Large intestine (tissue), 3 donors: Measurements from ENCODE around the gene IRF7. TPM values are rescaled to one million over a fixed set of nuclear protein-coding genes. Genes with fewer than 3 reads are reported as not detected.
"Not testable (repeated sequence)": the region's sequence is repeated elsewhere in the genome, so short reads cannot be mapped to it uniquely, and the experiment has no call there.

Experiments used
- DNase-seq, 2 donors: peaks; one replicate each; pipeline versions ENCODE4 v3.0.0 to v3.0.0-alpha.2; 2013
- H3K27ac ChIP-seq: one replicate; pipeline ENCODE4 v1.5.1; 2013; ENCODE audit warnings: low read length
- H3K27me3 ChIP-seq: 2 replicates; pipeline ENCODE4 v1.6.1; 2013; ENCODE audit warnings: low read length; ENCODE audit not compliant: control insufficient read depth, insufficient read depth
- H3K36me3 ChIP-seq: 2 replicates; pipeline ENCODE4 v1.6.1; 2013; ENCODE audit warnings: low read length; ENCODE audit not compliant: control insufficient read depth, insufficient read depth
- H3K4me1 ChIP-seq: one replicate; pipeline ENCODE4 v1.6.1; 2013; ENCODE audit warnings: low read length; ENCODE audit not compliant: control insufficient read depth, insufficient read depth
- H3K4me3 ChIP-seq: one replicate; pipeline ENCODE4 v1.5.1; 2013; ENCODE audit warnings: low read length
- H3K9me3 ChIP-seq: one replicate; pipeline ENCODE4 v1.6.1; 2013; ENCODE audit warnings: mild to moderate bottlenecking, low read depth, low read length, moderate library complexity; ENCODE audit not compliant: control insufficient read depth
- whole genome bisulfite sequencing: methylation state at CpG from one replicate; pipeline ENCODE4 v1.1.5; 2013; ENCODE audit warnings: low lambda C conversion rate; ENCODE audit not compliant: insufficient coverage; 5-methylcytosine and 5-hydroxymethylcytosine counted together
- polyA plus RNA-seq: library from polyadenylated mRNA; unstranded; fragments of 120-200 nt; gene quantifications from one replicate; pipeline ENCODE4 v1.2.1, GENCODE V29; 2013

Gene IRF7
- polyA plus RNA-seq, 1 donor: 16.7 TPM

GRCh38 chr11:579830-580601 lies 35.7 kb downstream of the IRF7 start:
- peak overlapping the region; percentile 98 for H3K27ac ChIP-seq

GRCh38 chr11:578276-579035 lies 37.3 kb downstream of the IRF7 start:
- DNase-seq: peak; percentile 45 to 62
- Histone ChIP-seq H3K4me1 (peaks cover 49% of the 10 kb centered on the region), H3K27me3 (peaks cover 15% of the 10 kb centered on the region), H3K9me3 (no peaks in the 10 kb centered on the region), H3K4me3 (peak overlapping the region; percentile 99), H3K36me3 (peaks cover 21% of the 10 kb centered on the region), H3K27ac (peak overlapping the region; percentile 98)
- WGBS: no CpG with 5 or more reads among the region's 21 CpGs

More at GRCh38 chr11:579830-580601, 35.7 kb downstream of the IRF7 start:
- peak; percentile 88 to 95 for DNase-seq
- no CpG with 5 or more reads among the region's 20 CpGs for WGBS
- Histone ChIP-seq H3K27me3 (peaks cover 5% of the 10 kb centered on the region), H3K36me3 (peaks cover 30% of the 10 kb centered on the region), H3K4me3 (no peak overlapping the region), H3K4me1 (peaks cover 38% of the 10 kb centered on the region), H3K9me3 (no peaks in the 10 kb centered on the region)

GRCh38 chr11:577611-577894 lies 38.2 kb downstream of the IRF7 start:
- Histone ChIP-seq H3K27ac (peak overlapping the region; percentile 98), H3K27me3 (peaks cover 20% of the 10 kb centered on the region), H3K9me3 (no peaks in the 10 kb centered on the region), H3K4me1 (peaks cover 54% of the 10 kb centered on the region), H3K36me3 (peaks cover 13% of the 10 kb centered on the region), H3K4me3 (peak overlapping the region; percentile 99)
- no peak for DNase-seq
- WGBS: no CpG with 5 or more reads among the region's 6 CpGs

- peaks cover 9% of the 10 kb centered on the region for H3K36me3 ChIP-seq
- H3K9me3 ChIP-seq: no peaks in the 10 kb centered on the region
- WGBS: 0% methylated on average over 3 of the region's 48 CpGs
- H3K27ac ChIP-seq: peak overlapping the region; percentile 98
- peaks cover 20% of the 10 kb centered on the region for H3K27me3 ChIP-seq
- H3K4me1 ChIP-seq: peaks cover 54% of the 10 kb centered on the region
- peak in 1 of 2 donors; percentile 58 for DNase-seq
- peak overlapping the region; percentile 99 for H3K4me3 ChIP-seq
These were observed 38.7 kb downstream of the IRF7 start for GRCh38 chr11:576811-577610.

GRCh38 chr11:575996-576768 lies 39.6 kb downstream of the IRF7 start, which contains the start of gene PHRF1:
Gene PHRF1 (plus strand): TSS chr11:576470. CDS start chr11:581513, 5,043 bp downstream.
- peak; percentile 94 to 96 for DNase-seq
- H3K36me3 ChIP-seq: peaks cover 1% of the 10 kb centered on the region
- H3K4me1 ChIP-seq: peaks cover 48% of the 10 kb centered on the region
- H3K4me3 ChIP-seq: peak within 1 kb of the TSS; percentile 99
- peak within 1 kb of the TSS; percentile 98 for H3K27ac ChIP-seq
- no peaks in the 10 kb centered on the region for H3K9me3 ChIP-seq
- no CpG with 5 or more reads among the region's 99 CpGs for WGBS
- peaks cover 22% of the 10 kb centered on the region for H3K27me3 ChIP-seq

- Histone ChIP-seq H3K27me3 (peaks cover 24% of the 10 kb centered on the region), H3K4me3 (peak overlapping the region; percentile 41), H3K4me1 (peaks cover 43% of the 10 kb centered on the region), H3K36me3 (no peaks in the 10 kb centered on the region), H3K9me3 (no peaks in the 10 kb centered on the region), H3K27ac (no peak overlapping the region)
- no CpG with 5 or more reads among the region's 81 CpGs for WGBS
- DNase-seq: peak; percentile 59 to 72
These were observed 40.3 kb downstream of the IRF7 start for GRCh38 chr11:575313-575995.

- Histone ChIP-seq H3K4me3 (peak overlapping the region; percentile 41), H3K9me3 (no peaks in the 10 kb centered on the region), H3K4me1 (peaks cover 38% of the 10 kb centered on the region), H3K27ac (no peak overlapping the region), H3K27me3 (peaks cover 25% of the 10 kb centered on the region), H3K36me3 (no peaks in the 10 kb centered on the region)
- DNase-seq: peak in 1 of 2 donors; percentile 35
- no CpG with 5 or more reads among the region's 25 CpGs for WGBS
These were observed 41.0 kb downstream of the IRF7 start for GRCh38 chr11:574632-575312.

- H3K27ac ChIP-seq, H3K36me3 ChIP-seq, H3K4me3 ChIP-seq, H3K9me3 ChIP-seq: not testable (repeated sequence)
- Histone ChIP-seq H3K4me1 (peaks cover 37% of the 10 kb centered on the region), H3K27me3 (peaks cover 31% of the 10 kb centered on the region)
- WGBS: 0% methylated on average over 1 of the region's 14 CpGs
- DNase-seq: peak in 1 of 2 donors; percentile 64
These were observed 41.6 kb downstream of the IRF7 start for GRCh38 chr11:574031-574570.
